NCI-H1092 treated with DMSO at 0.1 percent for 48 hours (cell line): Measurements from ENCODE around the gene ACAD11.
A peak's percentile ranks its signal among the peaks of the same experiment; 100 is the strongest.

Experiments used
- DNase-seq: peaks from one replicate; lab custom pipeline; 2025; lab: John Stamatoyannopoulos, UW

The ACAD11 gene, protein sequence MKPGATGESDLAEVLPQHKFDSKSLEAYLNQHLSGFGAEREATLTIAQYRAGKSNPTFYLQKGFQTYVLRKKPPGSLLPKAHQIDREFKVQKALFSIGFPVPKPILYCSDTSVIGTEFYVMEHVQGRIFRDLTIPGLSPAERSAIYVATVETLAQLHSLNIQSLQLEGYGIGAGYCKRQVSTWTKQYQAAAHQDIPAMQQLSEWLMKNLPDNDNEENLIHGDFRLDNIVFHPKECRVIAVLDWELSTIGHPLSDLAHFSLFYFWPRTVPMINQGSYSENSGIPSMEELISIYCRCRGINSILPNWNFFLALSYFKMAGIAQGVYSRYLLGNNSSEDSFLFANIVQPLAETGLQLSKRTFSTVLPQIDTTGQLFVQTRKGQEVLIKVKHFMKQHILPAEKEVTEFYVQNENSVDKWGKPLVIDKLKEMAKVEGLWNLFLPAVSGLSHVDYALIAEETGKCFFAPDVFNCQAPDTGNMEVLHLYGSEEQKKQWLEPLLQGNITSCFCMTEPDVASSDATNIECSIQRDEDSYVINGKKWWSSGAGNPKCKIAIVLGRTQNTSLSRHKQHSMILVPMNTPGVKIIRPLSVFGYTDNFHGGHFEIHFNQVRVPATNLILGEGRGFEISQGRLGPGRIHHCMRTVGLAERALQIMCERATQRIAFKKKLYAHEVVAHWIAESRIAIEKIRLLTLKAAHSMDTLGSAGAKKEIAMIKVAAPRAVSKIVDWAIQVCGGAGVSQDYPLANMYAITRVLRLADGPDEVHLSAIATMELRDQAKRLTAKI

DNA sequence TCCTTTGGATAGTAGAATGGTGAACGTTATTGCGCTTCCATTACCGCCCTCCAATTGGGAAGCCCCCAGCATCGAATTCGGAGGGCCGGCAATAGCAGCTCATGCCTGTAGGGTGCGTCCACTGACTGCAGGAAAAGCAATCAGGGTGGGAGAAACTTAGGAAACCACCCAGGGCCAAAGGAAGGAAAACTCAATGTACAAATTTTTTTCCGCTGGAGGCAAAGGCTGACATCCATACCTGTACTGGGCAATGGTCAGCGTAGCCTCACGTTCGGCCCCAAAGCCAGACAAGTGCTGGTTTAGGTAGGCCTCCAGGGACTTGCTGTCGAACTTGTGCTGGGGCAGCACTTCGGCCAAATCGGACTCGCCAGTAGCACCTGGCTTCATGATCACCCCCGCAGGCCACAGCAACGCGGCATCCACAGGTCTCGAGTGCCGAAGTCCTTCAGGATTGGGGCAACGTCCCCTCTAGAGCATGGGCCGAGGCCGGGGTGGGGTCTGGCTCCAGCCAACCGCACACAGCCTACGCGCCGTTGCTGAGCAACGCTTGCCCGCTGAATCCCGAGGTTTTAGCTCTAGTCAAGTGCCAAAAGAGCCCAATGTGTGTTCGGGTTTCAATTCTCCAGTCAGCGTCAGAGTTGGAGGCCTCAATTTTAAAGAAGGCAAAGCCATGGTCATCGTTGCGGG lies at the start of gene ACAD11:
TSS of gene ACAD11 (minus strand) at position 445 of the 687 bp plus-strand sequence. CDS start at position 387, 58 bp downstream.
- DNase-seq: peak; percentile 77

DNA sequence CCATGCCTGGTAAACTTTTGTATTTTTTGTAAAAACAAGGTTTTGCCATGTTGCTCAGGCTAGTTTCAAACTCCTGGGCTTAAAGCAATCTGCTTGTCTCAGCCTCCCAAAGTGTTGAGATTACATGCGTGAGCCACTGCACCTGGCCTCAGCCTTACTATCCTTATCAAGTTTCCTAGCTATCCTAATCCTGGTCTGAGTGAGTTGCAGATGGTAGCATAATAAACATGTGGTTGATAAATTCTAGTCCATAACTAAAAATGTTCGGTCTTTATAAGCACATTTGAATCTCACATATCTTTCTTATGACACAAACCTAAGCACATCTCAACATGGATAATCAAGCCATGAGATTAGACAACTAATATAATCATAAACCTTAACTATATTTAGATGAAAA lies 44.1 kb upstream of the ACAD11 start:
- DNase-seq: no peak

DNA sequence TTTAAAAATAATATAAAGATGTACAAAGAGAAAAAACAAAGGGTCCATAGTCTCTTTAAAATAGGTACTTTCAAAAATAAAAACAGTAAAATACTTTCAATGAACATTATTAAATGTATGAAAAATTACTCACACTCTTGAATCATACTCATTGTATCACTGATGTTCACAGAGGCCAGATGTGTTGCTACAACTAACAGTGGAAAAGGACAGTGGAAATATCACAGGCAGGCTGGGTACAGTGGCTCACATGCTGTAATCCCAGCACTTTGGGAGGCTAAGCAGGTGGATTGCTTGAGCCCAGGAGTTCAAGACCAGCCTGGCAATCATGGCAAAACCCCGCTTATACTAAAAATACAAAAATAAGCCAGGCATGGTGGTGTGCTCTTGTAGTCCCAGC lies 35.8 kb upstream of the ACAD11 start:
- no peak for DNase-seq

DNA sequence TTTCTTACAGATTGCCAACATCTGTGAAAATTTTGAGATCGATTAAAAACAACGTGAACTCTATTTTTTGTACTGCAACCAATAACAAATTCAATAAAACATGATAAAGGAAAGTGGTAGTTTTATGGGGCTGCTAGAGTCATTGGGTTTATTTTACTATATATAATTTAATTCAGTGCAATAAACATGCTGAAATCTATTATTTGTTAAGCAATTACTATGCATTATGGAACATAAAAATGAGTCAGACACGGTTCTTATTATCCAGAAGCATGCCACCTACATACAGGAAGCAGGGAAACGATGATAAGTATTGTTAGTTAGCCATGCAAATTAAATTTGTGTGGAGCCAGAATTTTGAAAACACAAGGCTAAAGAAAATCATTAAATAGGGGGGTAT lies 35.4 kb upstream of the ACAD11 start:
- no peak for DNase-seq

DNA sequence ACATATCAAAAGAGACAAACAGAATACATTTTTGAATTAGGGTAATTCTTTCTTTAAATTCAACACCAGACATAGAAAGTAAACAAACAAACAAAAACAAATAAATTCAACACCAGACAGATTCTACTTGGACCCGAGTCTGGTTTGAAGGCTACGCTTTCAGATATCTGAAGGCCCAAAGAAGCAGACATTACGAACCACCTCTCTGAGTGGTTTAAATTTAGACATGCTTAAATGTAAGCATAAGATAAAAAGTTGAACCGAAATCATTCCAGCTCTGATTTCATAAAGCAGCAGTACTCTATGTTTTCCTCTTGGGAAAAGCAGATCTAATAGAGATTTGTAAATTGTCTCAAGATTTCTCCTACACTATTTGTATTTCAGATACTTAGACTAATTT lies 30.4 kb upstream of the ACAD11 start:
- no peak for DNase-seq

DNA sequence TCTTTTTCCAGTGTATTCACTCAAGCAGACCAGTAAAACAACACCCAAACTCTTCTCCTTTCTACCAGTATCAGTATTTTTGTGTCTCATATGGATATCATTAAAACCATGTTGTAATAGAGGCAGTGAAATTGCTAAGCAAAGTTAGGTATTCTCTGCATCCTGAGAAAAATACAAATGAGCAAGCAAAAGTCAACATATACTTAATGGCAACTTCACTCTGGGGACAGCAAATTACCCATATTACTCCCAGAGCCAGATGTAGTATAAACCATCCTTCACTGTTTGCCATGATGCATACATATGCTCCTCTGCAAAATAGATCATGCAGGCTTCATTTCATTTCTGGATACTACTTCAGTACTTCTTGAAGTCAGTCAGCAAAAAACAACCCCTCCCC lies 22.6 kb upstream of the ACAD11 start:
- no peak for DNase-seq

DNA sequence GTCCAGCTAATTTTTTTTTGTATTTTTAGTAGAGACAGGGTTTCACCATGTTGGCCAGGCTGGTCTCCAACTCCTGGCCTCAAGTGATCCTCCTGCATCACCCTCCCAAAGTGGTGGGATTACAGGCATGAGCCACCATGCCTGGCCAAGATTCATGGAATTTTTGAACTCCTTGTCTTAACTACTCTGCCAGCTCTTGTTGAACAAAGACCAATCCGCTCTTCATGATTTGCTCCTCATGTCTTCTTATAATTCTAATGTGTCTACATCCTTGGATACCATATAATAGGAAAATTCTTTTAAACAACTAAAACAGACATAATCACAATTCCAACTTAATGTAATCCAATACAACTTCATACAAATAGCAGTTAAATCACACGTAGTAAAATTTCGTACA lies 21.8 kb upstream of the ACAD11 start:
- no peak for DNase-seq

DNA sequence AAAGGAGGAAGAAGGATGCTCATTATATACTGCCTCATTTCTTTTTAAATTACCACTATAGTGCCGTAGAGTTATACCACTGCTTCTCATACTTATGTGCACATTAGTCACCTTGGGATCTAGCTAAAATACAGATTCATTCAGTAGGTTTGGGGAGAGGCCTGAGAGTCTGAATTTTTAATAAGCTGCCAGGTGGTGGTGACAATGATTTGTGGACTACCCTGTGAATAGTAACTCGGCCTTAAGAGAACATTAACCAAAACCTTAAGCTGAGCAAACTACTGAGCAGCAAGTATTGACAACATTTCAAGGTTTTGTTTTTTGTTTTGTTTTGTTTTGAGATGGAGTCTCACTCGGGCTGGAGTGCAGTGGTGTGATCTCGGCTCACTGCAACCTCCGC lies 20.3 kb upstream of the ACAD11 start:
- no peak for DNase-seq

DNA sequence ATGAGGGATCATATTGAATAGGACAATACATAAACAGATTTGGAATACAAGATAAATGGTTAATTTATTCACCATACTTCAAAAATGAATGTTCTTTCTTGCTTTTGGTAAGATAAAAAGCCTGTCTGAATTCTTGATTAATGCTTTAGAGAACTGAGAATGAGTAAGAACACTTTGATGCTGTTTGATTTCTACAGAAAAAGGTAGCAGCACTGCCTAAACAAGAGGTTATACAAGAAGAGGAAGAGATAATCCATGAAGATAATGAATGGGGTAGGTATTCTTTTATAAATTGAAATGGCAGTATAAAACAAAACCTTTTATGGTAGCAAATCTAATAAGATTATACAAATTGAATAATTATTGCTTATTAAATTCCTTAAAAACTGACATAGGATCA lies 15.8 kb upstream of the ACAD11 start:
- DNase-seq: no peak

DNA sequence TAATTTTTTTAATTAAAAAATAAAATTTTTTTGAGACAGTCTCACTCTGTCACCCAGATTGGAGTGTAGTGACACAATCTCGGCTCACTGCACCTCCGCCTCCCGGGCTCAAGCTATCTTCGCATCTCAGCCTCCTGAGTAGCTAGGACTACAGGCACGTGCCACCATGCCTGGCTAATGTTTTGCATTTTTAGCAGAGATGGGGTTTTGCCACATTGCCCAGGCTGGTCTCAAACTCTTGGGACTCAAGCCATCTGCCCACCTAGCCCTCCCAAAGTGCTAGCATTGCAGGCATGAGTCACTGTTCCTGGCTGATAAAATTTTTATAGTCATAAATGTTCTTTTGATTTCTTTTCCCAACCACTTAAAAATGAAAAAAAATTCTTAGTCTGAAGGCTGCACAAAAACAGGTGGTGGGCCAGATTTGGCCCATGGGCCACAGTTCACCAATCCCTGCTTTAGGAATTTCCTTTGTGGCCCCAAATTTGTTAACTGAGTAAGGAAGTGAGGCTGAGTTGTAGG lies 9.7 kb upstream of the ACAD11 start:
- no peak for DNase-seq

DNA sequence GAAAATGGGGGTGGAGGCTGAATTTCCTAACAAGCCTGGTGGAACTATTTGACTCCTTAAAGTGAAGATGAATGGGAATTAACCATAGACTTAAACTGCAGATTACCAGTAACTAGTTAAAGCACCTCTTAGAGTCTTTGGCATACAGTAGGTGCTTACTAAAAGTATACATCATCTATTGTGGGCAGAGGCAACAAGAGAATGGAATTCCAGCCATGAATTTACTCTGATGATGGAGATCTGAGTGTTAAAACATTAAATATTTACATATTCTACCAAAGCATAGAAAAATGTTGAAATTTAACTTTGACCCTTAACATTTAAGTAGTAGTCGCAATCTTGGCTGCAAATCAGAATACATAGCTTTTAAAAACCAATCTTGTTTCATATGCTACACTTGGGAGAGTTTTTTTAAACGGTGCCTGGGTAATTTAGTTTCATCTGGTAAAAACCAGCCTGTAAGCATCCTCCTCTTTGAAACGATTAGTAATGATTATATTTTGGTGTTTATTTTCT lies 5.7 kb upstream of the ACAD11 start:
- DNase-seq: no peak

DNA sequence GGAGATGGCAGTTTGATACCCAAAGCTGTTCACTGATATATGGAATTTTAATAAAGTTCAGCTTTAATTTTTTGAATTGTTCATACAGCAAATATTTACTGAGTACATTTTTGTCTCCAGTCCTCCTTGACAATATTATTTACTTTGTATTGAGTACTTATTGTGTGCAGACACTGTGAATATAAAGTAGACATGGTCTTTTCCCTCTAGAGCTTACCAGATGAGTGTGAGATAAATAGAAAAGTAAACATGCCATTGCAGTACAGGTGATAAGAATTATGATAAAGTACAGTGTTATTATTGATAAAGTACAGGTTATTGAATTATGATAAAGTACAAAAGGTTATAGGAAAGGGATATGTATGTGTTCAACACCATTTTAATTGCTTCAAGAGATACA lies 2.6 kb upstream of the ACAD11 start:
- DNase-seq: no peak

DNA sequence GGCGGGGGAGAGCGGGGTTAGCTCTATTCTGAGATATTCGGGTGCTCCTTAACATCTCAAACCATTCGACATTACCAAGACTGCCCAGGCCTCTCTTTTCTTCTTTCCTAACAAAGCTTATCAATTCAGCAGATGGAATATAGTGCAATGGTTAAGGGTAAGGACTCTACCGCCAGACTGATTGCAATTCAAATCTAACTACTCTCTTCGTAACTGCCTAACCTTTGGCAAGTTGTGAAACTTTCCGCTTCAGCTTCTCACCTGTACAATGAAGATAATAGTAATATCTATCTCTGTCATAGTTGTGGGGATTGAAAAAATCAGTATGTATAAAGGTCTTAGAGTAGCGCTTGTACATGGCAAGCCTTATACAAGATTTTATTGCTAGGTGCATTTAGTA lies 1.5 kb upstream of the ACAD11 start:
- DNase-seq: no peak

DNA sequence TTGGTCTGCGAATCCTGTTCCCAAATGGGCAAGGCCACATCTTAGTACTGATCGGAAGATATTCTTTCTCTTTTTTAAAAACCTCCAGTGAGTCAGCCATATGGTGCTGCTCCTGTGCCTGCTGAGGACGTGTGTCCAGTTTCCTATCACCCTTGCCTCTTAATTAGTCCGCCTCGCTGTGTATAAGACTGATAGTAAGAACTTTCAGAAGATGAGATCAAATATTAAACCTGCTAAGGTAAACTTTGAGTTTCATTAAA lies 1.1 kb upstream of the ACAD11 start:
- no peak for DNase-seq

DNA sequence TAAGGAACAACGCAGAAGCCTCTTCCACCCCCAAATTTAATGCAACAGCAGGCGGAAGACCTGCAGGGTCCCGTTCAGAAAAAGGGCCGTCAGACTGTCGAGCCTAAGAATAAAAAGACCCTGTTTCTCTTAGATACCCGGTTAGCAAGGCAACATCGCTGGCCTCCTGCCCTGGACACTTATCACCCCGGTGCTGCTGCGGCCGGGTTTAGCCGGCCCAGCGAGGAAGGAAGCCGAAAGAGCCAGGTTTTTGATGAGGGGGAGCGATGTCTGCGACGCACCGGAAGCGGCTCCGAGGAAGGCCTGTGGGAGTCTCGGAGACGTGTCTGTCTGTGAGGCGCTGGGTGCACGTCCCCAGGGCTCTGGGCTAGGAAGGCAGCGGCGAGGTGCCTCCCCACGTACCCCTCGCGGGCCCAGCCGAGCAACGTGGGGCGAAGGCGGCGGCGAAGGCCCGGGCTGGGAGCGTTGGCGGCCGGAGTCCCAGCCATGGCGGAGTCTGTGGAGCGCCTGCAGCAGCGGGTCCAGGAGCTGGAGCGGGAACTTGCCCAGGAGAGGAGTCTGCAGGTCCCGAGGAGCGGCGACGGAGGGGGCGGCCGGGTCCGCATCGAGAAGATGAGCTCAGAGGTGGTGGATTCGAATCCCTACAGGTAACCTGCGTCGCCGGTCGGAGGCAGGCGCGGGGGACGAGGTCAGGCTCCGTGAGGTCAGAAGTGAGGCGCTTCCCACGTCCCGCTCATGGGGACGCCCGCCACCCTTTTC lies 622 bp upstream of the ACAD11 start, which contains the start of gene UBA5:
TSS of gene UBA5 (plus strand) at position 278 of the 759 bp plus-strand sequence. CDS start at position 487, 209 bp downstream.
- DNase-seq: peak; percentile 77

DNA sequence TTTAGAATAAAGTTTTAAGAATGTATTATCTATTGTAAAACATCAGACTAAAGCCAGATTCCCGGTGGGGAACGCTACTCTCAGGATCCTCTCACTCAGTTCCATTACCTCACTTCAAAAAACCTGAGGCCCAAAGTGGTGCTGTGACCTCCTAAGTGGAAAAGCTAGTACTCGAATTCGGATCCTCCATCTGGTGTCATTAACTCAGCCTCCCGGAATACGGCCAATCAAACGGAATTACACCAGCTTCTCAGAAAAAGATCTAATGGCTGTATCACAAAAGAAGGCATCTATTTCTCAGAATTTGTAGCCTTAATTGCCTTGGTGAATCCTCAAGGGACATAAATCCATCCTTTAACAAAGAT lies 627 bp downstream of the ACAD11 start:
- no peak for DNase-seq

DNA sequence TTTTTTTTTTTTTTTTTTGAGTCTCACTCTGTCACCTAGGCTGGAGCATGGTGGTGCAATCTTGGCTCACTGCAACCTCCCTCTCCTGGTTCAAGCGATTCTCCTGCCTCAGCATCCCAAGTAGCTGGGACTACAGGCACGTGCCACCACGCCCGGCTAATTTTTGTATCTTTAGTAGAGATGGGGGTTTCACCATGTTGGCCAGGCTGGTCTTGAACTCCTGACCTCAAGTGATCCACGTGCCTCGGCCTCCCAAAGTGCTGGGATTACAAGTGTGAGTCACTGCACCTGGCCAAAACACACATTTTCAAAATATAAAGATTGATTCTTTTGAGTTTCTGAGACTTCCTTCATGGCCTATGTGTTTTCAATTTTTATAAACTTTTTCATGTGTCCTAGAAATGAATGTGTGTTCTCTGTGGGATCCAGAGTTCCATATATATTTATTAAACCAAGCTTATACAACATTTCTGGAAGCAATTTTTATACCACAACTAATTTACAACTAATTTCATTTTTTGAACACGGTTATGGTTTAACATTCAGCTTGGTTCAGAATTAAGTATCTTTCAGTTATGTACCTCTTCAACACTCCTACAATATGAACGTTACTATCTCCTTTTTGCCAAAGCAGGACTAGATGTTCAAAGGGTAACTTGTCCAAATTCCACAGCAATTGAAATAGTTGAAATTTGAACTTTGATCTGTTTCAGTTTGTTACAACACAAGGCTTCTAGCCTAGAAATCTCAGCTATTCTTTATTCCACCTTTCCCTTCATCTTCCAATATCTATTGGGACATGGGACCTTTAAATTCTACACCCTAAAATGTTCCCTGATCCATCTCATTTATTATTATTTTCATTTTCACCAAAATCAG lies 1.5 kb downstream of the ACAD11 start:
- DNase-seq: no peak

DNA sequence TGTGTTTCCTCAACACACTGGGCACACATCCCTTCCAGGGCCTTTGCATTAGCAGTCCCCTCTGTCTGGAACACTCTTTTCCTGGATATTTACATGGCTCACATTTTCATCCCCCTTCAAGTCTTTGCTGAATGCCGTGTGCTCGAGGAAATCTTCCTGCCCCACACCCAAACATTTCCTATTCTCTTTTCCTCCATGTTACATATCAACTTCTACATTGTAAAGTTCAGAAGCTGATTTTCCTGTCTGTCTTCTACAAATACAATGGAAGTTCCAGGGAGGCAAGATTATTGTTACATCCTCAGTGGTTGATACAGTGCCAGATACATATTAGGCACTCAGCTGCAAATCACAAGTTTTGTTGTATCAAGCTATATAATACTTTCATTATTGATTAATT lies 4.1 kb downstream of the ACAD11 start:
- no peak for DNase-seq

DNA sequence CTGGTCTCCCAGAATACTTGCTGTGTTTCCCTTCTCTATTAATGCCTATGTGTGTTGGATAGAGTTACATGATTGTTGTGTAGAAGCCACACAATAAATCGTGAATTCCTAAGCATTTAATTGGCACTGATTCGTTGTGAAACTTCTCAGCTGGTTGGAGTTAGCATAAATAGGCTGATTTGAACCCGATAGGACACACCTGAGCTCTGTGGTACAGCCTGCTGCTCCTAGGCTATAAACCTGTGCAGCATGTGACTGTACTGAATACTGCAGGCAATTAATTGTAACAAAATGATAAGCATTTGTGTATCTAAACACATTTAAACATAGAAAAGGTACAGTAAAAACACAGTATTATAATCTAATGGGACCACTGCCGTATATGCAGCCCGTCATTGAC lies 4.9 kb downstream of the ACAD11 start:
- DNase-seq: no peak

DNA sequence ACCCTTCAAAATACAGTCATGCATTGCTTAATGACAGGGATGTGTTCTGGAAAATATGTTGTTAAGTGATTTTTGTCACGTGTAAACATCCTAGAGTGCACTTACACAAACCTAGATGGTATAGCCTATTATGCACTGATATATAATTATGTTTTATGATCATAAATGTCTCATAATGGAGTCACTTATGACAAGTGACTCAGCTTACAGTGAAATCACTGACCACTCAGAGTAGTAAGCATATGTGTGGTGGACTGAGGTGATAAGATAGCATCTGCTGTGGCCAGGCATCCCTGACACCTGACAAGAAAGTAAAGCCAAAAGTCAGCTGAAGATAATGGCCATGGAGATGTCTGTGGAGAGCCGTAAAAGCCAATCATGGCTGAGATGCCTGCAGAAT lies 5.4 kb downstream of the ACAD11 start:
- peak; percentile 21 for DNase-seq
